GM12891 (cell line): ENCODE measurements around the gene TWSG1.

Experiments used
- PAX5 ChIP-seq: IDR thresholded peaks from 2 replicates; pipeline ENCODE4 v1.6.1; 2011; ENCODE audit warnings: low read length, moderate library complexity, mild to moderate bottlenecking; ENCODE audit not compliant: insufficient read depth, severe bottlenecking
- POLR2A ChIP-seq: IDR thresholded peaks from 2 replicates; pipeline ENCODE4 v1.6.1; 2011; ENCODE audit warnings: low read depth, low read length, control low read depth
- POLR2AphosphoS5 ChIP-seq: IDR thresholded peaks from 2 replicates; pipeline ENCODE4 v1.6.1; 2011; ENCODE audit warnings: low read depth, low read length, control low read depth
- SPI1 ChIP-seq: IDR thresholded peaks from 2 replicates; pipeline ENCODE4 v1.6.1; 2011; ENCODE audit warnings: low read depth, low read length, control low read depth
- TAF1 ChIP-seq: IDR thresholded peaks from 2 replicates; pipeline ENCODE4 v1.6.1; 2011; ENCODE audit warnings: low read depth, low read length, control low read depth

DNA sequence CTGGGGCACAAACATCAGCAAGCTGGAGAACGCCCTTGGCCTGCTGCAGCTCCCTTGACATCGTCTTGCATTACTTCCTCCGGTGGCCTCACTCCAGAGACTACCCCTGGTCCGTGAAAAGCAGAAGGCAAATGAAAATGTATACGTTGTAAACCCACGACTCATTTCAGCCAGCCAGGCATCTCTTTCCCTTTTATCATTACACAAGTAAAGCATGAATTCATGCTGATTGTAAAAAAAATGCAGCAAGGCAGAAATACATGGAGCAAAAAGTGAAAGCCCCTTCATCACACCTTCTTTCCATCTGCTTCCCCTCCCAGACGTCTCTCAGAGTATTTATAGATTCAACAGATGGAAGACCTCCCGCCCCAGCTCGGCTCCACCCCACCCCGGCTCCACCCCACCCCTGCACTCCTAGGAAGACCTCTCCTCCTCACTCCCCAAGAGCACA, 99.1 kb downstream of the TWSG1 start:
- TF ChIP-seq POLR2A (no peak; the same call in 1 of the 2 replicates), SPI1 (0 out of 2 replicates have a peak, but pooled peaks have one; percentile 3), POLR2AphosphoS5 (no peak), TAF1 (no peak), PAX5 (no peak)
